ENCODE data around the gene RELN.

RELN gene

GRCh38 chr7:103445228-103446048 lies 544.0 kb downstream of the RELN start:
- no peak for DNase-seq

- no peak for DNase-seq
These were observed 549.8 kb downstream of the RELN start for GRCh38 chr7:103439661-103440060.

GRCh38 chr7:103437623-103438022 lies 551.8 kb downstream of the RELN start:
- no peak for DNase-seq

- DNase-seq: no peak
These were observed 556.7 kb downstream of the RELN start for GRCh38 chr7:103432712-103433111.

GRCh38 chr7:103425177-103425576 lies 564.3 kb downstream of the RELN start:
- no peak for DNase-seq

- no peak for DNase-seq
These were observed 565.8 kb downstream of the RELN start for GRCh38 chr7:103423467-103424179.

Measured in 8988T (cell line).